ENCODE data around the gene RHO. TPM values are rescaled to one million over a fixed set of nuclear protein-coding genes. Genes with fewer than 3 reads are reported as not detected.

Gene RHO
- total and polyA plus RNA-seq, 10 of the 15 experiments (the other 5 are each of a cell fraction or from before 2014, with no cell fraction given), result not detected

- FAIRE-seq, result no peak
- H3K4me2 ChIP-seq (ENCODE audit: control insufficient read depth, insufficient read depth), result no peak overlapping the region
Observed at GRCh38 chr3:129482721-129483120, 45.7 kb upstream of the RHO start.

More at GRCh38 chr3:129482721-129483120, 45.7 kb upstream of the RHO start:
- 100% methylated on average over 1 of the region's 1 CpG for WGBS (ENCODE audit: insufficient coverage, insufficient replicate concordance, low lambda C conversion rate, missing lambda C conversion rate)
- ChIA-PET CTCF (interaction anchor here (0.8 to 1.0 kb wide), 3 partner anchors 11 to 343 kb away, joined by 3 to 4 read pairs (median 3); no protein-coding TSS in a partner anchor), POLR2A (no interaction called here), SMC1A (ENCODE audit: uncharacterized antibody, unreplicated experiment) (no interaction called here), RAD21 (ENCODE audit: unreplicated experiment) (no interaction called here)
- no peak for DNase-seq (ENCODE audit: low read depth, low spot score)
- Histone ChIP-seq H3K9ac (ENCODE audit: control insufficient read depth, insufficient read depth, low read length) (no peak overlapping the region), H3K27me3 (replicated peaks in 1 of 2; ENCODE audit: control insufficient read depth in 2 of 2, insufficient read depth in 2 of 2, low read length in 1 of 2) (no peaks in the 10 kb centered on the region), H3K9me3 (replicated peaks; ENCODE audit: control insufficient read depth, insufficient read depth, low read length) (no peaks in the 10 kb centered on the region), H3K79me2 (ENCODE audit: control insufficient read depth, insufficient read depth, low read length) (no peaks in the 10 kb centered on the region), H3K4me1 (ENCODE audit: control insufficient read depth, insufficient read depth, low read length) (peaks cover 15% of the 10 kb centered on the region), H3K27ac (ENCODE audit: control insufficient read depth, insufficient read depth) (no peak overlapping the region), H4K20me1 (ENCODE audit: control insufficient read depth, insufficient read depth) (no peaks in the 10 kb centered on the region), H2AFZ (ENCODE audit: control insufficient read depth, low read depth, low read length) (no peak overlapping the region), H3K4me3 (no peak overlapping the region), H3K36me3 (ENCODE audit: control insufficient read depth in 2 of 2, insufficient read depth in 2 of 2, low read length in 1 of 2) (peaks cover 0 to 3% of the 10 kb centered on the region in 2 experiments; a peak in 2 of 4 replicates)
- peak; percentile 41; the same call in 1 of the 3 replicates for ATAC-seq
- intact Hi-C loops (cut with micrococcal nuclease; ENCODE audit: unreplicated experiment) (no loop called here), in situ Hi-C loops (cut with MboI) (no loop called here)
- TF ChIP-seq BACH1 (IDR thresholded peaks at IDR 0.05; ENCODE audit: borderline replicate concordance), result no peak
- no peak for TF ChIP-seq IKZF2 (IDR thresholded peaks at IDR 0.05)
- TF ChIP-seq HDGF (IDR thresholded peaks at IDR 0.05), result no peak
- TF ChIP-seq CTCF (IDR thresholded peaks at IDR 0.05 in 2 of 3, conservative IDR thresholded peaks at IDR 0.05 in 1 of 3; ENCODE audit: control insufficient read depth in 2 of 3, extremely low read depth in 1 of 3, insufficient read depth in 1 of 3, low read depth in 3 of 3, low read length in 3 of 3), result peak in 2 of 3 experiments; percentile 19 to 22; a peak in 2 of 6 replicates
- TF ChIP-seq CBX3 (IDR thresholded peaks at IDR 0.05; ENCODE audit: borderline replicate concordance, low read depth), result no peak
- no TSS peak for BruUV-seq (replicated peaks)

All from GM12878 (cell line).